Measurements from ENCODE around the gene CRIM1. TPM values are rescaled to one million over a fixed set of nuclear protein-coding genes. Genes with fewer than 3 reads are reported as not detected.
A peak's percentile ranks its signal among the peaks of the same experiment; 100 is the strongest.

The CRIM1 gene
- total RNA-seq, 8 experiments from 2014 or later: 15.1 to 61.1 (median 24.3) TPM

- no peak for ATAC-seq (replicated peaks in 6 of 8)
- no peak overlapping the region for H3K4me3 ChIP-seq
- H3K27ac ChIP-seq: no peak overlapping the region
- 56 to 100% (median 81%) methylated on average over 1 to 5 of the region's 5 CpGs for WGBS, 10 experiments
- H3K4me1 ChIP-seq (replicated peaks in 1 of 2): peaks cover 0 to 25% of the 10 kb centered on the region in 2 donors
- in situ Hi-C loops (cut with MboI; ENCODE audit: low pct_unique_long_range_greater_than_20kb in 2 of 9, low sequenced_read_pairs in 9 of 9, unreplicated experiment in 9 of 9): loop anchor here in 2 of 9 experiments (25.0 kb wide), 3 partner anchors 94 to 294 kb away; no protein-coding TSS in a partner anchor
These were observed 12.3 kb downstream of the CRIM1 start for GRCh38 chr2:36367895-36368353.

- ATAC-seq (replicated peaks in 6 of 8): no peak
- Histone ChIP-seq H3K4me3 (no peak overlapping the region), H3K27ac (no peak overlapping the region), H3K4me1 (replicated peaks in 1 of 2) (peaks cover 0 to 25% of the 10 kb centered on the region in 2 donors)
- in situ Hi-C loops (cut with MboI; ENCODE audit: low pct_unique_long_range_greater_than_20kb in 2 of 9, low sequenced_read_pairs in 9 of 9, unreplicated experiment in 9 of 9): loop anchor here in 2 of 9 experiments (25.0 kb wide), 3 partner anchors 94 to 294 kb away; no protein-coding TSS in a partner anchor
- 80 to 100% (median 94%) methylated on average over 1 to 6 of the region's 6 CpGs for WGBS, 10 experiments
These were observed 12.9 kb downstream of the CRIM1 start for GRCh38 chr2:36368438-36368837.

- Histone ChIP-seq H3K4me1 (replicated peaks in 1 of 2) (peaks cover 0 to 25% of the 10 kb centered on the region in 2 donors), H3K27ac (no peak overlapping the region), H3K4me3 (no peak overlapping the region)
- ATAC-seq (replicated peaks in 6 of 8): no peak
- in situ Hi-C loops (cut with MboI; ENCODE audit: low pct_unique_long_range_greater_than_20kb in 2 of 9, low sequenced_read_pairs in 9 of 9, unreplicated experiment in 9 of 9): loop anchor here in 2 of 9 experiments (25.0 kb wide), 3 partner anchors 93 to 293 kb away; no protein-coding TSS in a partner anchor
- 80 to 100% (median 86%) methylated on average over 1 of the region's 1 CpG; no CpG with 5 or more reads in 5 of the 10 experiments for WGBS, 10 experiments
These were observed 13.6 kb downstream of the CRIM1 start for GRCh38 chr2:36369163-36369562.

GRCh38 chr2:36369716-36370115, 14.1 kb downstream of the CRIM1 start:
- WGBS, 10 experiments: 31 to 89% (median 60%) methylated on average over 2 to 4 of the region's 4 CpGs; no CpG with 5 or more reads in 1 of the 10 experiments

GRCh38 chr2:36370281-36370680, 14.7 kb downstream of the CRIM1 start:
- no peak overlapping the region for H3K27ac ChIP-seq
- in situ Hi-C loops (cut with MboI; ENCODE audit: low pct_unique_long_range_greater_than_20kb in 2 of 9, low sequenced_read_pairs in 9 of 9, unreplicated experiment in 9 of 9): loop anchor here in 2 of 9 experiments (25.0 kb wide), 3 partner anchors 92 to 292 kb away; no protein-coding TSS in a partner anchor
- no peak overlapping the region for H3K4me3 ChIP-seq

More at GRCh38 chr2:36369716-36370115, 14.1 kb downstream of the CRIM1 start:
- in situ Hi-C loops (cut with MboI; ENCODE audit: low pct_unique_long_range_greater_than_20kb in 2 of 9, low sequenced_read_pairs in 9 of 9, unreplicated experiment in 9 of 9): loop anchor here in 2 of 9 experiments (25.0 kb wide), 3 partner anchors 93 to 293 kb away; no protein-coding TSS in a partner anchor
- Histone ChIP-seq H3K27ac (no peak overlapping the region), H3K4me1 (replicated peaks in 1 of 2) (peaks cover 0 to 25% of the 10 kb centered on the region in 2 donors), H3K4me3 (no peak overlapping the region)
- ATAC-seq (replicated peaks in 6 of 8): peak in 7 of 8 experiments; percentile 27 to 89 (median 61)

GRCh38 chr2:36371070-36371874, 15.7 kb downstream of the CRIM1 start:
- ATAC-seq (replicated peaks in 6 of 8): peak in 1 of 8 experiments; percentile 4
- H3K4me3 ChIP-seq: no peak overlapping the region
- WGBS, 10 experiments: 0 to 90% (median 72%) methylated on average over 1 to 9 of the region's 9 CpGs
- peaks cover 3 to 29% of the 10 kb centered on the region in 2 donors for H3K4me1 ChIP-seq (replicated peaks in 1 of 2)
- H3K27ac ChIP-seq: no peak overlapping the region
- in situ Hi-C loops (cut with MboI; ENCODE audit: low pct_unique_long_range_greater_than_20kb in 2 of 9, low sequenced_read_pairs in 9 of 9, unreplicated experiment in 9 of 9): loop anchor here in 2 of 9 experiments (25.0 kb wide), 3 partner anchors 91 to 291 kb away; no protein-coding TSS in a partner anchor

More at GRCh38 chr2:36370281-36370680, 14.7 kb downstream of the CRIM1 start:
- H3K4me1 ChIP-seq (replicated peaks in 1 of 2): peaks cover 0 to 25% of the 10 kb centered on the region in 2 donors
- no peak for ATAC-seq (replicated peaks in 6 of 8)

- ATAC-seq (replicated peaks in 6 of 8): peak in 3 of 8 experiments; percentile 6 to 34 (median 9)
- Histone ChIP-seq H3K27ac (no peak overlapping the region), H3K4me3 (no peak overlapping the region), H3K4me1 (replicated peaks in 1 of 2) (peaks cover 5 to 34% of the 10 kb centered on the region in 2 donors)
- 0 to 83% (median 30%) methylated on average over 1 to 2 of the region's 2 CpGs; no CpG with 5 or more reads in 2 of the 10 experiments for WGBS, 10 experiments
- in situ Hi-C loops (cut with MboI; ENCODE audit: low pct_unique_long_range_greater_than_20kb in 2 of 9, low sequenced_read_pairs in 9 of 9, unreplicated experiment in 9 of 9): loop anchor here in 2 of 9 experiments (25.0 kb wide), 3 partner anchors 90 to 290 kb away; no protein-coding TSS in a partner anchor
These were observed 16.4 kb downstream of the CRIM1 start for GRCh38 chr2:36371928-36372391.

GRCh38 chr2:36373149-36373926, 17.8 kb downstream of the CRIM1 start:
- peak in 3 of 8 experiments; percentile 53 to 75 (median 56) for ATAC-seq (replicated peaks in 6 of 8)
- in situ Hi-C loops (cut with MboI; ENCODE audit: low pct_unique_long_range_greater_than_20kb in 2 of 9, low sequenced_read_pairs in 9 of 9, unreplicated experiment in 9 of 9): loop anchor here in 2 of 9 experiments (25.0 kb wide), 3 partner anchors 89 to 289 kb away; no protein-coding TSS in a partner anchor
- 83 to 100% (median 91%) methylated on average over 1 to 8 of the region's 8 CpGs; no CpG with 5 or more reads in 1 of the 10 experiments for WGBS, 10 experiments
- Histone ChIP-seq H3K4me1 (replicated peaks in 1 of 2) (peaks cover 5 to 23% of the 10 kb centered on the region in 2 donors), H3K27ac (no peak overlapping the region), H3K4me3 (no peak overlapping the region)

- Histone ChIP-seq H3K4me1 (replicated peaks in 1 of 2) (peaks cover 15 to 21% of the 10 kb centered on the region in 2 donors), H3K4me3 (no peak overlapping the region), H3K27ac (no peak overlapping the region)
- in situ Hi-C loops (cut with MboI; ENCODE audit: low pct_unique_long_range_greater_than_20kb in 2 of 9, low sequenced_read_pairs in 9 of 9, unreplicated experiment in 9 of 9): loop anchor here in 2 of 9 experiments (25.0 kb wide), 3 partner anchors 88 to 288 kb away; no protein-coding TSS in a partner anchor
- WGBS, 10 experiments: 17 to 100% (median 94%) methylated on average over 2 to 3 of the region's 3 CpGs; no CpG with 5 or more reads in 1 of the 10 experiments
- ATAC-seq (replicated peaks in 6 of 8): no peak
These were observed 19.0 kb downstream of the CRIM1 start for GRCh38 chr2:36374585-36374984.

GRCh38 chr2:36376319-36376765, 20.8 kb downstream of the CRIM1 start:
- 14 to 100% (median 68%) methylated on average over 2 to 8 of the region's 8 CpGs; no CpG with 5 or more reads in 1 of the 10 experiments for WGBS, 10 experiments
- H3K4me1 ChIP-seq (replicated peaks in 1 of 2): peaks cover 15 to 20% of the 10 kb centered on the region in 2 donors
- in situ Hi-C loops (cut with MboI; ENCODE audit: low pct_unique_long_range_greater_than_20kb in 2 of 9, low sequenced_read_pairs in 9 of 9, unreplicated experiment in 9 of 9): no loop called here
- H3K27ac ChIP-seq: no peak overlapping the region
- ATAC-seq (replicated peaks in 6 of 8): peak in 5 of 8 experiments; percentile 44 to 87 (median 57)
- no peak overlapping the region for H3K4me3 ChIP-seq

GRCh38 chr2:36376992-36377738, 21.6 kb downstream of the CRIM1 start:
- Histone ChIP-seq H3K27ac (no peak overlapping the region), H3K4me3 (no peak overlapping the region), H3K4me1 (replicated peaks in 1 of 2) (peaks cover 15 to 21% of the 10 kb centered on the region in 2 donors)
- in situ Hi-C loops (cut with MboI; ENCODE audit: low pct_unique_long_range_greater_than_20kb in 2 of 9, low sequenced_read_pairs in 9 of 9, unreplicated experiment in 9 of 9): no loop called here
- ATAC-seq (replicated peaks in 6 of 8): no peak
- 27 to 100% (median 94%) methylated on average over 1 to 3 of the region's 5 CpGs; no CpG with 5 or more reads in 3 of the 10 experiments for WGBS, 10 experiments

All from motor neuron (in vitro differentiated cells).